ENCODE data around the gene ITGBL1.

ITGBL1 gene

GRCh38 chr13:101738336-101738735 lies 285.9 kb downstream of the ITGBL1 start:
- Histone ChIP-seq H3K9me3 (ENCODE audit: insufficient read depth, low read length) (no peaks in the 10 kb centered on the region), H3K27me3 (ENCODE audit: low read length) (no peaks in the 10 kb centered on the region), H3F3A (ENCODE audit: insufficient read depth) (no peaks in the 10 kb centered on the region), H3K79me2 (ENCODE audit: insufficient read depth, low read length) (no peaks in the 10 kb centered on the region), H3K9me2 (replicated peaks; ENCODE audit: insufficient read depth, low read length) (no peaks in the 10 kb centered on the region), H4K20me1 (ENCODE audit: low read depth, low read length) (no peaks in the 10 kb centered on the region), H3K36me3 (ENCODE audit: low read length) (no peaks in the 10 kb centered on the region), H3K4me3 (ENCODE audit: insufficient read depth, low read length, poor library complexity, severe bottlenecking) (no peak overlapping the region), H3K4me2 (ENCODE audit: low read depth, low read length, poor library complexity, severe bottlenecking) (no peak overlapping the region), H2AFZ (ENCODE audit: low read depth, low read length, severe bottlenecking) (no peak overlapping the region), H3K27ac (ENCODE audit: low read depth, low read length) (no peak overlapping the region), H3K9ac (ENCODE audit: low read length) (no peak overlapping the region)
- TF ChIP-seq, protein P1, sequence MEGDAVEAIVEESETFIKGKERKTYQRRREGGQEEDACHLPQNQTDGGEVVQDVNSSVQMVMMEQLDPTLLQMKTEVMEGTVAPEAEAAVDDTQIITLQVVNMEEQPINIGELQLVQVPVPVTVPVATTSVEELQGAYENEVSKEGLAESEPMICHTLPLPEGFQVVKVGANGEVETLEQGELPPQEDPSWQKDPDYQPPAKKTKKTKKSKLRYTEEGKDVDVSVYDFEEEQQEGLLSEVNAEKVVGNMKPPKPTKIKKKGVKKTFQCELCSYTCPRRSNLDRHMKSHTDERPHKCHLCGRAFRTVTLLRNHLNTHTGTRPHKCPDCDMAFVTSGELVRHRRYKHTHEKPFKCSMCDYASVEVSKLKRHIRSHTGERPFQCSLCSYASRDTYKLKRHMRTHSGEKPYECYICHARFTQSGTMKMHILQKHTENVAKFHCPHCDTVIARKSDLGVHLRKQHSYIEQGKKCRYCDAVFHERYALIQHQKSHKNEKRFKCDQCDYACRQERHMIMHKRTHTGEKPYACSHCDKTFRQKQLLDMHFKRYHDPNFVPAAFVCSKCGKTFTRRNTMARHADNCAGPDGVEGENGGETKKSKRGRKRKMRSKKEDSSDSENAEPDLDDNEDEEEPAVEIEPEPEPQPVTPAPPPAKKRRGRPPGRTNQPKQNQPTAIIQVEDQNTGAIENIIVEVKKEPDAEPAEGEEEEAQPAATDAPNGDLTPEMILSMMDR (IDR thresholded peaks at IDR 0.05; ENCODE audit: insufficient read depth, low read length, poor library complexity, severe bottlenecking), result no peak
- no peak for TF ChIP-seq EZH2phosphoT487 (conservative IDR thresholded peaks at IDR 0.05; ENCODE audit: low read length)

- Histone ChIP-seq H3K9me2 (replicated peaks; ENCODE audit: insufficient read depth, low read length) (no peaks in the 10 kb centered on the region), H3K4me3 (ENCODE audit: insufficient read depth, low read length, poor library complexity, severe bottlenecking) (no peak overlapping the region), H4K20me1 (ENCODE audit: low read depth, low read length) (no peaks in the 10 kb centered on the region), H3K9me3 (ENCODE audit: insufficient read depth, low read length) (no peaks in the 10 kb centered on the region), H3K27me3 (ENCODE audit: low read length) (no peaks in the 10 kb centered on the region), H3K4me2 (ENCODE audit: low read depth, low read length, poor library complexity, severe bottlenecking) (no peak overlapping the region), H3K9ac (ENCODE audit: low read length) (no peak overlapping the region), H3F3A (ENCODE audit: insufficient read depth) (no peaks in the 10 kb centered on the region), H3K27ac (ENCODE audit: low read depth, low read length) (no peak overlapping the region), H3K79me2 (ENCODE audit: insufficient read depth, low read length) (no peaks in the 10 kb centered on the region), H3K36me3 (ENCODE audit: low read length) (no peaks in the 10 kb centered on the region), H2AFZ (ENCODE audit: low read depth, low read length, severe bottlenecking) (no peak overlapping the region)
- no peak for TF ChIP-seq EZH2phosphoT487 (conservative IDR thresholded peaks at IDR 0.05; ENCODE audit: low read length)
- TF ChIP-seq, protein P1 (IDR thresholded peaks at IDR 0.05; ENCODE audit: insufficient read depth, low read length, poor library complexity, severe bottlenecking), result no peak
These were observed 287.1 kb downstream of the ITGBL1 start for GRCh38 chr13:101739382-101740178.

GRCh38 chr13:101746513-101746912 lies 294.0 kb downstream of the ITGBL1 start:
- no peaks in the 10 kb centered on the region for H3K27me3 ChIP-seq (ENCODE audit: low read length)
- no peaks in the 10 kb centered on the region for H3F3A ChIP-seq (ENCODE audit: insufficient read depth)
- H3K4me2 ChIP-seq (ENCODE audit: low read depth, low read length, poor library complexity, severe bottlenecking), result no peak overlapping the region
- no peaks in the 10 kb centered on the region for H3K79me2 ChIP-seq (ENCODE audit: insufficient read depth, low read length)
- H3K4me3 ChIP-seq (ENCODE audit: insufficient read depth, low read length, poor library complexity, severe bottlenecking), result no peak overlapping the region
- no peak for TF ChIP-seq EZH2phosphoT487 (conservative IDR thresholded peaks at IDR 0.05; ENCODE audit: low read length)
- TF ChIP-seq, protein P1 (IDR thresholded peaks at IDR 0.05; ENCODE audit: insufficient read depth, low read length, poor library complexity, severe bottlenecking), result no peak
- no peaks in the 10 kb centered on the region for H3K9me3 ChIP-seq (ENCODE audit: insufficient read depth, low read length)
- H3K9me2 ChIP-seq (replicated peaks; ENCODE audit: insufficient read depth, low read length), result no peaks in the 10 kb centered on the region
- H2AFZ ChIP-seq (ENCODE audit: low read depth, low read length, severe bottlenecking), result no peak overlapping the region
- no peaks in the 10 kb centered on the region for H3K36me3 ChIP-seq (ENCODE audit: low read length)
- H3K27ac ChIP-seq (ENCODE audit: low read depth, low read length), result no peak overlapping the region
- no peaks in the 10 kb centered on the region for H4K20me1 ChIP-seq (ENCODE audit: low read depth, low read length)
- no peak overlapping the region for H3K9ac ChIP-seq (ENCODE audit: low read length)
